Colonic mucosa (tissue), 4 donors: ENCODE measurements around the gene NOD2. TPM values are rescaled to one million over a fixed set of nuclear protein-coding genes. Genes with fewer than 3 reads are reported as not detected.

Experiments
- DNase-seq: peaks from one replicate; pipeline ENCODE4 v3.0.0-alpha.2; 2020
- H3K27ac ChIP-seq: fragments of 200-600 bp; one replicate; pipeline ENCODE4 v1.8.0; 2021
- H3K27me3 ChIP-seq: fragments of 200-600 bp; one replicate; pipeline ENCODE4 v1.8.0; 2021
- H3K36me3 ChIP-seq: fragments of 200-600 bp; one replicate; pipeline ENCODE4 v1.8.0; 2021
- H3K4me1 ChIP-seq: fragments of 200-600 bp; one replicate; pipeline ENCODE4 v1.8.0; 2021; ENCODE audit warnings: mild to moderate bottlenecking
- H3K4me3 ChIP-seq: fragments of 200-600 bp; one replicate; pipeline ENCODE4 v1.8.0; 2021
- H3K9ac ChIP-seq, 2 donors: one replicate each; pipeline ENCODE4 v1.7.0; 2013; ENCODE audit warnings: control low read depth in 2 of 2, low read depth in 2 of 2, low read length in 2 of 2
- H3K9me3 ChIP-seq: fragments of 200-600 bp; one replicate; pipeline ENCODE4 v1.8.0; 2021
- intact Hi-C: fragments of 100-400 bp; cut with DNase I; formaldehyde crosslinking; loops from one replicate; pipeline ENCODE4 v1.14.1; 2022
- total RNA-seq, 2 donors: library from RNA; stranded (reverse); fragmentation: NEBNext Ultra II Directional in 1 of 2; extraction: Animal tissue kit (Norgen Biotek cat#: 25700) in 1 of 2; gene quantifications; one replicate each; pipeline ENCODE4 v1.2.1, GENCODE V29; 2021
- TF ChIP-seq, protein P1 (sequence below): fragments of 200-600 bp; IDR thresholded peaks from one replicate; pipeline ENCODE4 v1.8.0; 2022; ENCODE audit warnings: antibody characterized with exemption, mild to moderate bottlenecking
- donor health status: healthy.
- donor health status: DM: no; HTN: no; CAD: no.
- donor health status: DM: no; HTN: no; CAD: no.

Gene NOD2
- total RNA-seq, 2 donors from 2014 or later: 0.79 to 1.2 TPM

DNA sequence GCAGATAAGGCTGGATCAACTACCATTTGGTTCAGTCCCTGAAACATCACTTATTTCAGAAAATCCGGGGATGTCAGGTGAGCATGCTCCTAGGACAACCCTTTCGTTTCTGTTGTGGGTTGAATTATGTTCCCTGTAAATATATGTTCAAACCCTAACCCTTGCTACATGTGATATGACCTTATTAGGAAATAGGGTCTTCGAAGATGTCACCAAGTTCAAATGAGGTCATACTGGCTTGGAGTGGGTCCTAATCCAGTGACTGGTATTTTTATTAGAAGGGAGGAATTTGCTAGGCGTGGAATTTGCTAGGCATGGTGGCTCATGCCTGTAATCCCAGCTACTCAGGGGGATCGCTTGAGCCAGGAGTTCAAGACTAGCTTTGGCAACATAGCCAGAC lies 33.6 kb upstream of the NOD2 start:
- Histone ChIP-seq H3K9me3 (no peaks in the 10 kb centered on the region), H3K36me3 (no peaks in the 10 kb centered on the region), H3K4me1 (no peaks in the 10 kb centered on the region), H3K27me3 (no peaks in the 10 kb centered on the region), H3K4me3 (no peak overlapping the region), H3K9ac (no peak overlapping the region), H3K27ac (no peak overlapping the region)
- DNase-seq: no peak
- intact Hi-C loops: loop anchor here (10.0 kb wide), 1 partner anchor 445 kb away; no protein-coding TSS in a partner anchor
- TF ChIP-seq, protein P1, sequence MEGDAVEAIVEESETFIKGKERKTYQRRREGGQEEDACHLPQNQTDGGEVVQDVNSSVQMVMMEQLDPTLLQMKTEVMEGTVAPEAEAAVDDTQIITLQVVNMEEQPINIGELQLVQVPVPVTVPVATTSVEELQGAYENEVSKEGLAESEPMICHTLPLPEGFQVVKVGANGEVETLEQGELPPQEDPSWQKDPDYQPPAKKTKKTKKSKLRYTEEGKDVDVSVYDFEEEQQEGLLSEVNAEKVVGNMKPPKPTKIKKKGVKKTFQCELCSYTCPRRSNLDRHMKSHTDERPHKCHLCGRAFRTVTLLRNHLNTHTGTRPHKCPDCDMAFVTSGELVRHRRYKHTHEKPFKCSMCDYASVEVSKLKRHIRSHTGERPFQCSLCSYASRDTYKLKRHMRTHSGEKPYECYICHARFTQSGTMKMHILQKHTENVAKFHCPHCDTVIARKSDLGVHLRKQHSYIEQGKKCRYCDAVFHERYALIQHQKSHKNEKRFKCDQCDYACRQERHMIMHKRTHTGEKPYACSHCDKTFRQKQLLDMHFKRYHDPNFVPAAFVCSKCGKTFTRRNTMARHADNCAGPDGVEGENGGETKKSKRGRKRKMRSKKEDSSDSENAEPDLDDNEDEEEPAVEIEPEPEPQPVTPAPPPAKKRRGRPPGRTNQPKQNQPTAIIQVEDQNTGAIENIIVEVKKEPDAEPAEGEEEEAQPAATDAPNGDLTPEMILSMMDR: no peak

- H3K36me3 ChIP-seq: no peaks in the 10 kb centered on the region
- no peak overlapping the region for H3K27ac ChIP-seq
- intact Hi-C loops: loop anchor here (10.0 kb wide), 1 partner anchor 448 kb away; no protein-coding TSS in a partner anchor
- no peak overlapping the region for H3K4me3 ChIP-seq
- no peaks in the 10 kb centered on the region for H3K9me3 ChIP-seq
- no peaks in the 10 kb centered on the region for H3K4me1 ChIP-seq
- no peak overlapping the region for H3K9ac ChIP-seq
- no peaks in the 10 kb centered on the region for H3K27me3 ChIP-seq
- TF ChIP-seq, protein P1: no peak
- DNase-seq: no peak
Observed at GRCh38 chr16:50662306-50662940, 31.0 kb upstream of the NOD2 start.

DNA sequence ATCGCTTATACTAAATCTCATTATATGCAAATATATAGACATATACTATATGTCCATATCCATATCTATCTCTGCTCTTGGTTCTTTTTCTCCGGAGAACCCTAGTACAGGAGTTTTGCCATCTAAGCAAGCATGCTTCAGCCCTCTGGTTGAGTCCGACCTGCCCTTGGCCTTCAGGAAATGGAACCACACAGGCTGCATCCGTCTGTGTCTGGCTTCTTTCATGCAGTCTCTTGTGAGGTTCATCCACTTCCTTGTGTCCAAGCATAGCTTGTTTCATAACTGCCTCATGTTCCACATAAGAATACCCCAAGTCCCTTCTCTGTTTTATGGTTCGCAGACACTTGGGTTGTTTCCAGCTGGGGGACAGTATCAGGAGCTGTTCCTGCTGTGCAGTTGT lies 29.1 kb upstream of the NOD2 start:
- H3K9ac ChIP-seq: no peak overlapping the region
- H3K4me1 ChIP-seq: no peaks in the 10 kb centered on the region
- no peak overlapping the region for H3K27ac ChIP-seq
- no peaks in the 10 kb centered on the region for H3K27me3 ChIP-seq
- intact Hi-C loops: loop anchor here (10.0 kb wide), 1 partner anchor 449 kb away; no protein-coding TSS in a partner anchor
- H3K36me3 ChIP-seq: no peaks in the 10 kb centered on the region
- DNase-seq: no peak
- no peaks in the 10 kb centered on the region for H3K9me3 ChIP-seq
- H3K4me3 ChIP-seq: no peak overlapping the region
- TF ChIP-seq, protein P1: no peak

- no peaks in the 10 kb centered on the region for H3K9me3 ChIP-seq
- H3K4me1 ChIP-seq: no peaks in the 10 kb centered on the region
- peak; percentile 87 for DNase-seq
- H3K4me3 ChIP-seq: peak overlapping the region; percentile 22
- H3K9ac ChIP-seq: peak overlapping the region in 1 of 2 donors; percentile 56
- TF ChIP-seq, protein P1: peak; percentile 77
- H3K27me3 ChIP-seq: no peaks in the 10 kb centered on the region
- intact Hi-C loops: loop anchor here (5.0 to 10.0 kb wide), 4 partner anchors 82 to 451 kb away; no protein-coding TSS in a partner anchor
- no peak overlapping the region for H3K27ac ChIP-seq
- H3K36me3 ChIP-seq: no peaks in the 10 kb centered on the region
Observed at GRCh38 chr16:50665128-50665878, 28.1 kb upstream of the NOD2 start.

- Histone ChIP-seq H3K27me3 (no peaks in the 10 kb centered on the region), H3K27ac (no peak overlapping the region), H3K4me3 (no peak overlapping the region), H3K36me3 (no peaks in the 10 kb centered on the region), H3K9me3 (peaks cover 4% of the 10 kb centered on the region), H3K9ac (no peak overlapping the region), H3K4me1 (no peaks in the 10 kb centered on the region)
- no peak for DNase-seq
- intact Hi-C loops: loop anchor here (5.0 to 10.0 kb wide), 4 partner anchors 80 to 452 kb away; no protein-coding TSS in a partner anchor
- TF ChIP-seq, protein P1: no peak
Observed at GRCh38 chr16:50666658-50667496, 26.5 kb upstream of the NOD2 start.
